SH-SY5Y (cell line): ENCODE data around the gene GRPEL2.

ENCODE experiments used
- GATA2 ChIP-seq: IDR thresholded peaks from 2 replicates; pipeline ENCODE4 v1.6.1; 2011; ENCODE audit warnings: mild to moderate bottlenecking, low read depth, low read length
- GATA3 ChIP-seq: IDR thresholded peaks from 2 replicates; pipeline ENCODE4 v1.6.1; 2011; ENCODE audit warnings: low read depth, mild to moderate bottlenecking, low read length, moderate library complexity

DNA sequence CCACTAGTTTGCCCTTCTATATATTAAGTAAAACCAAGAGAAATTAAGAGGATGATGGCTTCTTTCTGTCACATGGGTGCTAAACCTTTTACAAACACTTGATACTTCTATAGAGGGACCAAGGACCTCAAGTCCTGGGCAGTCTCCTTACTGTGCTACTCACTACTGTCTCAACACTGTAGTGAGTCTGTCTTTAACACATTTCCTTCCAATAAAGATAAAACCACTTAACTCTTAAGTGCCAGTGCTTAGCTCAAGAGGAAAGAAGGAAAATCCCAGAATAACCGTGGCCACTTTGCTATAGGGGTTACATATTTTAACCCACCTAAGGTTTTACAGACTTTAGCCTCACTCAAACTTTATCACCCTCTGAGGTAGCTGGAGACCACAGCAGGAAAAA, 4.4 kb upstream of the GRPEL2 start:
- TF ChIP-seq GATA2 (no peak), GATA3 (no peak)
